ENCODE measurements around the gene SIN3B. TPM values are rescaled to one million over a fixed set of nuclear protein-coding genes. Genes with fewer than 3 reads are reported as not detected.

The SIN3B gene
- total and polyA plus RNA-seq, 4 donors: 7.1 to 82.7 (median 56.7) TPM

DNA sequence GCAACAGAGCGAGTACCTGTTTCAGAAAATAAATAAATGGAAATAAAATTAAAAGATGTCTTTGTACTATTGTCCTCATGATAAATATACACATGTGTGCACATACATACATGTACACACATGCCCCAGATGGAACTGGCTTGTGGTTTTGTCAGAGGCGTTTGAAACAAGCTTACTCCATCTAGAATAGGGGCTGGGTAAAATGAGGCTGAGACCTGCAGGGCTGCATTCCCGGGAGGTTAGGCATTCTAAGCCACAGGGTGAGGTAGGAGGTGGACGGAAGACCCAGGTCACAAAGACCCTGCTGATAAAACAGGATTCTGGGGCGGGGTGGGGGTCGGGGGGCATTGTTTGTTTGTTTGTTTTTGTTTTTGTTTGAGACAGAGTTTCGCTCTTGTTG is 8.1 kb upstream of the SIN3B start:
- no peaks in the 10 kb centered on the region for H3K36me3 ChIP-seq (ENCODE audit: control insufficient read depth in 1 of 2, insufficient read depth in 2 of 2, low read length in 1 of 2)
- no peaks in the 10 kb centered on the region for H3K9me3 ChIP-seq (ENCODE audit: control insufficient read depth, low read length)
- no peak overlapping the region for H3K4me3 ChIP-seq (ENCODE audit: low read length in 2 of 2)
- no peak overlapping the region for H3K27ac ChIP-seq (ENCODE audit: low read depth in 1 of 2, low read length in 2 of 2)
- 83 to 88% methylated on average over 7 of the region's 7 CpGs for WGBS, 2 donors
- no peak for DNase-seq
- peaks cover 0 to 2% of the 10 kb centered on the region in 2 donors for H3K4me1 ChIP-seq (ENCODE audit: control insufficient read depth in 1 of 2, insufficient read depth in 2 of 2, low read length in 2 of 2)
- no peak for ATAC-seq (ENCODE audit: low FRiP score)
- H3K27me3 ChIP-seq (ENCODE audit: control insufficient read depth in 1 of 2, insufficient read depth in 2 of 2, low read length in 1 of 2): no peaks in the 10 kb centered on the region
- intact Hi-C loops (cut with DNase I): no loop called here

DNA sequence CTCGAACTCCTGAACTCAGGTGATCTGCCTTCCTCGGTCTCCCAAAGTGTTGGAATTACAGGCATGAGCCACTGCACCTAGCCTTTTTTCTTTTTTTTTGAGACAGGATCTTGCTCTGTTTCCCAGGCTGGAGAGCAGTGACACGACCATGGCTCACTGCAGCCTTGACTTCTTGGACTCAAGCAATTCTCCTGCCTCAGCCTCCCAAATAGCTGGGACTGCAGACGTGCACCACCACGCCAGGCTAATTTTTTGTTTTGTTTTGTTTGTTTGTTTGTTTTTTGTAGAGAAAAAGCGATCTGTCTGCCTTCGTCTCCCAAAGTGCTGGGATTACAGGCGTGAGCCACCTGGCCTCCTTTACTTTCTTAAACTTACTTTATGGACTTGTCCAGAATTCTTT is 6.5 kb upstream of the SIN3B start:
- intact Hi-C loops (cut with DNase I): no loop called here
- no peaks in the 10 kb centered on the region for H3K27me3 ChIP-seq (ENCODE audit: control insufficient read depth in 1 of 2, insufficient read depth in 2 of 2, low read length in 1 of 2)
- no peak for ATAC-seq (ENCODE audit: low FRiP score)
- no peak for DNase-seq
- WGBS, 2 donors: 93 to 97% methylated on average over 8 of the region's 8 CpGs
- H3K9me3 ChIP-seq (ENCODE audit: control insufficient read depth, low read length): no peaks in the 10 kb centered on the region
- no peaks in the 10 kb centered on the region for H3K36me3 ChIP-seq (ENCODE audit: control insufficient read depth in 1 of 2, insufficient read depth in 2 of 2, low read length in 1 of 2)
- H3K4me1 ChIP-seq (ENCODE audit: control insufficient read depth in 1 of 2, insufficient read depth in 2 of 2, low read length in 2 of 2): peaks cover 0 to 2% of the 10 kb centered on the region in 2 donors
- no peak overlapping the region for H3K27ac ChIP-seq (ENCODE audit: low read depth in 1 of 2, low read length in 2 of 2)
- no peak overlapping the region for H3K4me3 ChIP-seq (ENCODE audit: low read length in 2 of 2)

DNA sequence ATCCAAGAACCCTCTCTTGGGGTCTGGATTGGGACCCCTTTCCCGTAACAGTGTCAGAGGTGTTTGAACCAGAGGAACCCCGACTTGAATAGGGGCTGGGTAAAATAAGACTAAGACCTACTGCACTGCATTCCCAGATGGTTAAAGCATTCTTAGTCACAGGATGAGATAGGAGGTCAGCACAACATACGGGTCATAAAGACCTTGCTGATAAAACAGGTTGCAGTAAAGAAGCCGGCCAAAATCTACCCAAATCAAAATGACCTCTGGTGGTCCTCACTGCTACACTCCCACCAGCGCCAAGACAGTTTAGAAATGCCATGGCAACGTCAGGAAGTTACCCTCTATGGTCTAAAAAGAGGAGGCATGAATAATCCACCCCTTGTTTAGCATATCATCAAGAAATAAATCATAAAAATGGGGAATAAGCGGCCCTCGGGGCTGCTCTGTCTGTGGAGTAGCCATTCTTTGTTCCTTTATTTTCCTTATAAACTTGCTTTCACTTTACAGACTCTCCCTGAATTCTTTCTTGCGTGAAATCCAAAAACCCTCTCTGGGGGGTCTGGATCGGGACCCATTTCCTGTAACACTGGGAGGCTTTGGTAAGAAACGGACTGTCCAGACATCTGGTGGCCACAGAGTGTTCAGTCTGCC is 4.4 kb upstream of the SIN3B start:
- no peaks in the 10 kb centered on the region for H3K9me3 ChIP-seq (ENCODE audit: control insufficient read depth, low read length)
- intact Hi-C loops (cut with DNase I): loop anchor here (5.0 kb wide), 2 partner anchors 52 to 73 kb away; no protein-coding TSS in a partner anchor
- H3K27me3 ChIP-seq (ENCODE audit: control insufficient read depth in 1 of 2, insufficient read depth in 2 of 2, low read length in 1 of 2): no peaks in the 10 kb centered on the region
- DNase-seq: no peak
- peaks cover 0 to 2% of the 10 kb centered on the region in 2 donors for H3K4me1 ChIP-seq (ENCODE audit: control insufficient read depth in 1 of 2, insufficient read depth in 2 of 2, low read length in 2 of 2)
- H3K27ac ChIP-seq (ENCODE audit: low read depth in 1 of 2, low read length in 2 of 2): peak overlapping the region in 1 of 2 donors; percentile 50
- ATAC-seq (ENCODE audit: low FRiP score): no peak
- H3K36me3 ChIP-seq (ENCODE audit: control insufficient read depth in 1 of 2, insufficient read depth in 2 of 2, low read length in 1 of 2): no peaks in the 10 kb centered on the region
- 12 to 14% methylated on average over 11 of the region's 11 CpGs for WGBS, 2 donors
- H3K4me3 ChIP-seq (ENCODE audit: low read length in 2 of 2): peak overlapping the region; percentile 65 to 75

DNA sequence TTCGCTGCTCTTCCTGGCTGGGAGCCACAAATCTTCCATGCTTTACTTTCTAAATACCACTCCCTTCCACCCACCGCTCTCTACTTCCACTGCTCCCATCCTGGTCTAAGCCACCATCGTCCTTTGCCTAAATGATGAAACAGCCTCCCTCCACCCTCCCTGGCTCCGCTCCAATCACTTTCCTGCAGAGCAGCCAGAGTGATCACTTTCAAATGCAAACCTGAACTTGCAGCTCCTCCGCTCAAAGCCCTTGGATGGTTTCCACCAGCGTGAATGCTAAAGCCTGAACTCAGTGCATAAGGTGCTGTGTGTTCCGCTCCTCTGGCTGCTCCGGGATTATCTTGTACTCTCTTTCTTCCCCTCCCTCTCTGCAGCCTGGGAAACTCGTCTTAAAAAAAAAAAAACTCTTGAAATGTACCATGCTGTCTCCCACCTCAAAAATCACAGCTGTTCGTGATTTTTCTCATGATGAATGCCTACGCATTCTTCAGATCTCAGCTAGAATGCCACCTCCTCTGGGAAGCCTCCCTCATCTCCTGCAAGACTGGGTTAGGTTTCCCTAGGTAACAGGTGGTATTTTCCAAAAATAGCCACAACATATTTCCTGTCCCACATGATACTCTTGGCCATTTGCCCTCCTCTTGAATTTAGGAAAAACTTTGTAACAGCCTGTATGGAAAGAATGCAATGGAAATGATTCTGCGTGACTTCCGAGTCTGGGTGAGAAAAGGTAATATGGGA is 3.7 kb upstream of the SIN3B start:
- intact Hi-C loops (cut with DNase I): loop anchor here (5.0 kb wide), 2 partner anchors 53 to 72 kb away; no protein-coding TSS in a partner anchor
- DNase-seq (peak; percentile 75 to 78), ATAC-seq (ENCODE audit: low FRiP score) (peak; percentile 40)
- 3 to 4% methylated on average over 13 of the region's 13 CpGs for WGBS, 2 donors
- Histone ChIP-seq H3K4me1 (ENCODE audit: control insufficient read depth in 1 of 2, insufficient read depth in 2 of 2, low read length in 2 of 2) (peaks cover 0 to 2% of the 10 kb centered on the region in 2 donors), H3K9me3 (ENCODE audit: control insufficient read depth, low read length) (no peaks in the 10 kb centered on the region), H3K27me3 (ENCODE audit: control insufficient read depth in 1 of 2, insufficient read depth in 2 of 2, low read length in 1 of 2) (no peaks in the 10 kb centered on the region), H3K4me3 (ENCODE audit: low read length in 2 of 2) (peak overlapping the region; percentile 65 to 75), H3K27ac (ENCODE audit: low read depth in 1 of 2, low read length in 2 of 2) (peak overlapping the region in 1 of 2 donors; percentile 50), H3K36me3 (ENCODE audit: control insufficient read depth in 1 of 2, insufficient read depth in 2 of 2, low read length in 1 of 2) (no peaks in the 10 kb centered on the region)

DNA sequence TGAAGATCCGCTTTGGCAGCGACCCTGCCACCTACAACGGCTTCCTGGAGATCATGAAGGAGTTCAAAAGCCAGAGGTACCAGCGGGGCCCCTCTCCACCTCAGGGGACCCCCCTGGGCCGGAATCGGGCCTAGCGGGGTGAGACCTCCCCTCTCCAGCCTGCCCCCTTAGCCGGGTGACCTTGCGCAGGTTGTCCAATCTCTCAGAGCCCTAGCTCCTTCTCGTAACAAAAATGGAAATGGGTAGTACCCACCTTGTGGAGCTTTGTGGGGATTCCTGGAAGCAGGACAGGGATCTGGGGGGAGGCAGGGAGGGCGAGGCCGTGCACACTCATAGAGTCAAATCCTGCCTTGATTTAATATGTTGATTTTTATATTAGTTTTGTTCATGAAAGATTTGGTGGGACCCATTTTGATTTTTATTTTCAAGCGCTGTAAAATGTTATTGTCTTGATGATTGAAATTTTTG is 658 bp downstream of the SIN3B start:
- DNase-seq: no peak
- intact Hi-C loops (cut with DNase I): loop anchor here (5.0 kb wide), 2 partner anchors 58 to 67 kb away; no protein-coding TSS in a partner anchor
- 8 to 11% methylated on average over 13 of the region's 13 CpGs for WGBS, 2 donors
- Histone ChIP-seq H3K4me3 (ENCODE audit: low read length in 2 of 2) (peak overlapping the region; percentile 95 to 96), H3K27me3 (ENCODE audit: control insufficient read depth in 1 of 2, insufficient read depth in 2 of 2, low read length in 1 of 2) (no peaks in the 10 kb centered on the region), H3K9me3 (ENCODE audit: control insufficient read depth, low read length) (no peaks in the 10 kb centered on the region), H3K27ac (ENCODE audit: low read depth in 1 of 2, low read length in 2 of 2) (no peak overlapping the region), H3K36me3 (ENCODE audit: control insufficient read depth in 1 of 2, insufficient read depth in 2 of 2, low read length in 1 of 2) (peaks cover 2% of the 10 kb centered on the region in 2 donors), H3K4me1 (ENCODE audit: control insufficient read depth in 1 of 2, insufficient read depth in 2 of 2, low read length in 2 of 2) (peaks cover 0 to 2% of the 10 kb centered on the region in 2 donors)
- peak; percentile 6 for ATAC-seq (ENCODE audit: low FRiP score)

DNA sequence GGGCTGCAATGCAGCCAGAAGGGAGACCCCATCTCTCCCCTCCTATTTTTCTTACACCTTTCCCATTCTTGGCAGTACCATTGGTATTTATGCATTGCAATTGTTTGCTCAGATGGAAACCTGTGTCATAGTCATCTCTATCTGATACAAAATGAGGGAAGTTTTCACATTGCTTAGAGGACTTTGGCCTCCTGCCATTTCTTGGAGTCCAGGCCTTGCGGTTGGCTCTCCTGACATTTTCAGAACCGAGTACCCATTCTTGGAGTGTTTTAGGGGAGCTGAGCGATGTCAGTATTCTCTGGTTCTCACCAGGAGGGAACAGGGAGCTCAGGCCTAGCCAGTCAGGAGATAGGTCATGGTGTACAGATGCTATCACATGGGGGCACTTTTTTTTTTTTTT is 1.5 kb downstream of the SIN3B start:
- peak in 1 of 2 donors; percentile 9 for DNase-seq
- no peak overlapping the region for H3K4me3 ChIP-seq (ENCODE audit: low read length in 2 of 2)
- no peak for ATAC-seq (ENCODE audit: low FRiP score)
- peaks cover 2% of the 10 kb centered on the region in 2 donors for H3K36me3 ChIP-seq (ENCODE audit: control insufficient read depth in 1 of 2, insufficient read depth in 2 of 2, low read length in 1 of 2)
- H3K9me3 ChIP-seq (ENCODE audit: control insufficient read depth, low read length): no peaks in the 10 kb centered on the region
- intact Hi-C loops (cut with DNase I): no loop called here
- no peaks in the 10 kb centered on the region for H3K27me3 ChIP-seq (ENCODE audit: control insufficient read depth in 1 of 2, insufficient read depth in 2 of 2, low read length in 1 of 2)
- no peak overlapping the region for H3K27ac ChIP-seq (ENCODE audit: low read depth in 1 of 2, low read length in 2 of 2)
- 35 to 39% methylated on average over 3 of the region's 3 CpGs for WGBS, 2 donors
- H3K4me1 ChIP-seq (ENCODE audit: control insufficient read depth in 1 of 2, insufficient read depth in 2 of 2, low read length in 2 of 2): peaks cover 0 to 1% of the 10 kb centered on the region in 2 donors

DNA sequence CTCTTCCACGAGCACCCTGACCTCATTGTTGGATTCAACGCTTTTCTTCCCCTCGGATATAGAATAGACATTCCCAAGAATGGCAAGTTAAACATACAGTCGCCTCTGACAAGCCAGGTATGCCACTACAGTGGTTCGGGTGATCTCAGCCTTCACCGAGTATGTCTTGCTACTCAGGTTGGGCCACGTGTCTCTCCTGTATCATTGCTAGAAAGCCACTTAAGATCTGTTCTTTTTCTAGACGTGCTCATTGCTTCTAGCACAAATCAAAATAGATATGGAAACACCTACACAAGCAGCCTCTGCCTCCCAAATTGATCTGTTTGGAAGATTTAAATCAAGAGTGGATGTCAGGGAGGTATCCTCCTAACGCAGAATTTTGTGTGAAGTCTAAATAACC is 2.3 kb downstream of the SIN3B start:
- H3K4me1 ChIP-seq (ENCODE audit: control insufficient read depth in 1 of 2, insufficient read depth in 2 of 2, low read length in 2 of 2): no peaks in the 10 kb centered on the region
- H3K27ac ChIP-seq (ENCODE audit: low read depth in 1 of 2, low read length in 2 of 2): no peak overlapping the region
- ATAC-seq (ENCODE audit: low FRiP score): no peak
- no peaks in the 10 kb centered on the region for H3K9me3 ChIP-seq (ENCODE audit: control insufficient read depth, low read length)
- WGBS, 2 donors: 93 to 95% methylated on average over 9 of the region's 9 CpGs
- DNase-seq: no peak
- no peak overlapping the region for H3K4me3 ChIP-seq (ENCODE audit: low read length in 2 of 2)
- peaks cover 2% of the 10 kb centered on the region in 2 donors for H3K36me3 ChIP-seq (ENCODE audit: control insufficient read depth in 1 of 2, insufficient read depth in 2 of 2, low read length in 1 of 2)
- no peaks in the 10 kb centered on the region for H3K27me3 ChIP-seq (ENCODE audit: control insufficient read depth in 1 of 2, insufficient read depth in 2 of 2, low read length in 1 of 2)
- intact Hi-C loops (cut with DNase I): no loop called here

DNA sequence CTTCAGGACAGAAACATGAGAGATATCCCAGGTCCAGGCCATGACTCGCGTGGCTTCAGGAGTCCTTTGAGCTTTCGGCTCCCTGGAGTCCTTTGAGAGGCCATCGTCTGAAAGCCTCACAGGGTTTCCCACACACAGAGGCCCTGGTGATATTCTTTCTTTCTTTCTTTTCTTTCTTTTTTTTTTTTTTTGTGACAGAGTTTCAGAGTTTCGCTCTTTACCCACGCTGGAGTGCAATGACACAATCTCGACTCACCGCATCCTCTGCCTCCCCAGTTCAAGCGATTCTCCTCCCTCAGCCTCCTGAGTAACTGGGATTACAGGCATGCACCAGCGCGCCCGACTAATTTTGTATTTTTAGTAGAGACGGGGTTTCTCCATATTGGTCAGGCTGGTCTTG is 5.5 kb downstream of the SIN3B start:
- no peak for ATAC-seq (ENCODE audit: low FRiP score)
- intact Hi-C loops (cut with DNase I): no loop called here
- Histone ChIP-seq H3K27me3 (ENCODE audit: control insufficient read depth in 1 of 2, insufficient read depth in 2 of 2, low read length in 1 of 2) (no peaks in the 10 kb centered on the region), H3K4me1 (ENCODE audit: control insufficient read depth in 1 of 2, insufficient read depth in 2 of 2, low read length in 2 of 2) (no peaks in the 10 kb centered on the region), H3K9me3 (ENCODE audit: control insufficient read depth, low read length) (no peaks in the 10 kb centered on the region), H3K27ac (ENCODE audit: low read depth in 1 of 2, low read length in 2 of 2) (no peak overlapping the region), H3K36me3 (ENCODE audit: control insufficient read depth in 1 of 2, insufficient read depth in 2 of 2, low read length in 1 of 2) (peaks cover 2% of the 10 kb centered on the region in 2 donors), H3K4me3 (ENCODE audit: low read length in 2 of 2) (no peak overlapping the region)
- DNase-seq: no peak
- WGBS, 2 donors: 91 to 93% methylated on average over 13 of the region's 13 CpGs

Measured in aorta (tissue), 5 donors.